ENCODE data around the gene DSCAM.

DNA sequence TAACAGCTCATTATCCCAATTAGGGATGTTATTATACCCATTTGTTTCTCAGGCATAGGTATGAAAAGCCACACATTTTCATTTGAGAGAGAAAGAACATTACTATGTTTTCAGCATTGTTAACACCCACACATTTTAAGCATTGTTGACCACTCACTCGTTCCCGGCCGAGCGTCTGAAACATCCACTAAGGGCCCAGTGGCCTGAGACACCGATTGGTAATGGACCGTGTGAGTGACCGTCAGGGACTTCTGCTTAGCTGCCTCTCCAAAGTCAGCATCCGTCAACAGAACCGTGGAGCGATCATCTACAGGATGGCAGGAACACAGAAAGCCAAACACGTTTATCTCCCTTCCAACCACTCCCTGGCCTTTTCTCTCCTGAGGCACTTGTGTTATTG, 795.2 kb downstream of the DSCAM start:
- TF ChIP-seq POLR2A (IDR thresholded peaks at IDR 0.05), result no peak
- no peak for TF ChIP-seq CTCF (IDR thresholded peaks at IDR 0.05)
